Liver (tissue), 9 donors: ENCODE data around the gene ARPC1A. TPM values are rescaled to one million over a fixed set of nuclear protein-coding genes. Genes with fewer than 3 reads are reported as not detected.
"Not testable (repeated sequence)": the region's sequence is repeated elsewhere in the genome, so short reads cannot be mapped to it uniquely, and the experiment has no call there.

Experiments
- DNase-seq: peaks from one replicate; pipeline ENCODE4 v3.0.0-alpha.2; 2017; ENCODE audit warnings: low spot score
- H3K27ac ChIP-seq, 2 donors: one replicate each; pipeline ENCODE4 v1.7.0; 2013; ENCODE audit warnings: inconsistent platforms in 2 of 2, low read length in 2 of 2, control low read depth in 1 of 2, low read depth in 1 of 2, mild to moderate bottlenecking in 1 of 2
- H3K27me3 ChIP-seq, 4 donors: one replicate each; pipeline versions ENCODE4 v1.6.1 to v1.7.0; 2013; ENCODE audit warnings: low read length in 3 of 4, inconsistent platforms in 1 of 4, mild to moderate bottlenecking in 1 of 4, moderate library complexity in 1 of 4; ENCODE audit not compliant: control insufficient read depth in 4 of 4, insufficient read depth in 4 of 4
- H3K36me3 ChIP-seq, 4 donors: one replicate each; pipeline versions ENCODE4 v1.6.1 to v1.7.0; 2013; ENCODE audit warnings: low read length in 3 of 4, mild to moderate bottlenecking in 3 of 4, low read depth in 1 of 4, moderate library complexity in 1 of 4; ENCODE audit not compliant: control insufficient read depth in 4 of 4, insufficient read depth in 3 of 4
- H3K4me1 ChIP-seq, 4 donors: one replicate each; pipeline versions ENCODE4 v1.6.1 to v1.7.0; 2013; ENCODE audit warnings: low read length in 3 of 4, mild to moderate bottlenecking in 3 of 4, moderate library complexity in 1 of 4; ENCODE audit not compliant: control insufficient read depth in 4 of 4, insufficient read depth in 4 of 4
- H3K4me3 ChIP-seq, 3 donors: one replicate each; pipeline versions ENCODE4 v1.6.1 to v1.7.0; 2013; ENCODE audit warnings: low read length in 3 of 3, control low read depth in 1 of 3, low read depth in 1 of 3, mild to moderate bottlenecking in 1 of 3
- H3K9ac ChIP-seq, 2 donors: one replicate each; pipeline ENCODE4 v1.7.0; 2013; ENCODE audit warnings: low read length in 2 of 2, mild to moderate bottlenecking in 2 of 2, moderate library complexity in 2 of 2, control low read depth in 1 of 2, low read depth in 1 of 2
- H3K9me3 ChIP-seq, 4 donors: one replicate each; pipeline versions ENCODE4 v1.6.1 to v1.7.0; 2013; ENCODE audit warnings: low read length in 3 of 4; ENCODE audit not compliant: control insufficient read depth in 4 of 4
- ATF3 ChIP-seq: IDR thresholded peaks from 2 replicates; pipeline ENCODE4 v1.6.1; 2016; ENCODE audit warnings: antibody characterized with exemption
- CTCF ChIP-seq: fragments of 150-350 bp; IDR thresholded peaks from 2 replicates; pipeline ENCODE4 v1.5.1; 2017; ENCODE audit warnings: improper control_type of control experiment, low read depth, low read length; ENCODE audit not compliant: missing input control
- FOXA2 ChIP-seq: IDR thresholded peaks from 2 replicates; pipeline ENCODE4 v1.6.1; 2016; ENCODE audit warnings: antibody characterized with exemption
- GABPA ChIP-seq, 2 donors: IDR thresholded peaks in 1 of 2; conservative IDR thresholded peaks in 1 of 2; 2 replicates each; pipeline ENCODE4 v1.6.1; 2016; ENCODE audit warnings: antibody characterized with exemption in 2 of 2, mild to moderate bottlenecking in 1 of 2, moderate library complexity in 1 of 2
- HNF4A ChIP-seq, 2 donors: conservative IDR thresholded peaks; 2 replicates each; pipeline ENCODE4 v1.6.1; 2016; ENCODE audit warnings: antibody characterized with exemption in 2 of 2, mild to moderate bottlenecking in 2 of 2
- HNF4G ChIP-seq: IDR thresholded peaks from 2 replicates; pipeline ENCODE4 v1.6.1; 2016; ENCODE audit warnings: antibody characterized with exemption
- NR2F2 ChIP-seq: IDR thresholded peaks from 2 replicates; pipeline ENCODE4 v1.6.1; 2016; ENCODE audit warnings: antibody characterized with exemption
- RAD21 ChIP-seq, 2 donors: IDR thresholded peaks; 2 replicates each; pipeline ENCODE4 v1.6.1; 2016; ENCODE audit warnings: antibody characterized with exemption in 2 of 2, mild to moderate bottlenecking in 2 of 2
- RXRA ChIP-seq, 2 donors: IDR thresholded peaks; 2 replicates each; pipeline ENCODE4 v1.6.1; 2017 to 2018; ENCODE audit warnings: antibody characterized with exemption in 2 of 2, mild to moderate bottlenecking in 1 of 2
- SP1 ChIP-seq: IDR thresholded peaks from 2 replicates; pipeline ENCODE4 v1.6.1; 2018; ENCODE audit warnings: antibody characterized with exemption, mild to moderate bottlenecking
- TAF1 ChIP-seq: conservative IDR thresholded peaks from 2 replicates; pipeline ENCODE4 v1.6.1; 2016; ENCODE audit warnings: antibody characterized with exemption, mild to moderate bottlenecking
- YY1 ChIP-seq: IDR thresholded peaks from 2 replicates; pipeline ENCODE4 v1.6.1; 2016; ENCODE audit warnings: antibody characterized with exemption, mild to moderate bottlenecking
- WGBS: extraction: QIAGEN DNeasy Blood & Tissue Kit; methylation state at CpG from one replicate; pipeline ENCODE4 v1.1.7; 2013; 5-methylcytosine and 5-hydroxymethylcytosine counted together
- polyA plus RNA-seq, 2 donors: library from polyadenylated mRNA; stranded (reverse) in 1 of 2; unstranded in 1 of 2; fragments of 200-250 nt in 1 of 2; fragments of >200 nt in 1 of 2; fragmentation: Nextera tagmentation in 1 of 2; extraction: Ambion mirVana in 1 of 2; gene quantifications; one replicate each; pipeline versions ENCODE4 v1.2.1 to v1.2.3, GENCODE V29; 2013 to 2015
- total RNA-seq, 2 donors: library from RNA; depleted of rRNA; stranded (reverse); fragments of >200 nt; gene quantifications; one replicate each; pipeline ENCODE4 v1.2.3, GENCODE V29; 2014
- TF ChIP-seq, protein P1 (sequence below): IDR thresholded peaks from 2 replicates; pipeline ENCODE4 v1.6.1; 2016; ENCODE audit warnings: antibody characterized with exemption, mild to moderate bottlenecking
- TF ChIP-seq, protein P2 (sequence below): IDR thresholded peaks from 2 replicates; pipeline ENCODE4 v1.6.1; 2016; ENCODE audit warnings: antibody characterized with exemption
- TF ChIP-seq, protein P3 (sequence below): IDR thresholded peaks from 2 replicates; pipeline ENCODE4 v1.6.1; 2016; ENCODE audit warnings: antibody characterized with exemption
- donor health status: healthy.
- donor health status: healthy.
- donor health status: healthy.
- donor health status: healthy.
- donor health status: healthy.

The ARPC1A gene
- total and polyA plus RNA-seq, 4 donors = 46.7 to 84.0 (median 60.8) TPM

DNA sequence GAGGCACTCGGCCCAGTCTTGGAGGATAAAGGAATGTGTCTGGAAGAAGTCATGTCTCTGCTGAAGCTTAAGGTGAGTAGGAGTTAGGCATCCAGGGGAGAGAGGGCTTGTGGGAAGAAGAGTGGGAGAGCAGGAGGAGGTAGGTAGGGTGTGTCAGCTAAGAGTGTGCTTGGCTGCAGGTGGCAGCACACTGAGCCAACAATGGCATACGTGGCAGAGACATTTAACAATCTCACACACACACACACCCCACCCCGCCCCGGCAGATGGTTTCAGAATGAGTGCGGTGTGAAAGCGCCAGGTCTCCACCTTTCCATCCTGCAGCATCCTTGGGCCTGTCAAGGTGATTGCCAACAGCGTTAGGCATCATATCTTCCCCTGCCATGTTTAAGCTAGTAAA is 11.2 kb upstream of the ARPC1A start:
- peaks cover 0 to 5% (median 2%) of the 10 kb centered on the region in 4 donors for H3K4me1 ChIP-seq
- TF ChIP-seq ATF3 = no peak
- no peak for TF ChIP-seq TAF1
- TF ChIP-seq SP1 = no peak
- TF ChIP-seq YY1 = no peak
- no peak for TF ChIP-seq NR2F2
- no peak for TF ChIP-seq RXRA (IDR thresholded peaks at IDR 0.05)
- no peak for TF ChIP-seq GABPA (IDR thresholded peaks at IDR 0.05 in 1 of 2, conservative IDR thresholded peaks at IDR 0.05 in 1 of 2)
- no peak for TF ChIP-seq HNF4A (conservative IDR thresholded peaks at IDR 0.05)
- no peak for TF ChIP-seq HNF4G
- TF ChIP-seq FOXA2 = no peak
- TF ChIP-seq CTCF = no peak
- no peak for TF ChIP-seq RAD21 (IDR thresholded peaks at IDR 0.05)
- TF ChIP-seq, protein P1, sequence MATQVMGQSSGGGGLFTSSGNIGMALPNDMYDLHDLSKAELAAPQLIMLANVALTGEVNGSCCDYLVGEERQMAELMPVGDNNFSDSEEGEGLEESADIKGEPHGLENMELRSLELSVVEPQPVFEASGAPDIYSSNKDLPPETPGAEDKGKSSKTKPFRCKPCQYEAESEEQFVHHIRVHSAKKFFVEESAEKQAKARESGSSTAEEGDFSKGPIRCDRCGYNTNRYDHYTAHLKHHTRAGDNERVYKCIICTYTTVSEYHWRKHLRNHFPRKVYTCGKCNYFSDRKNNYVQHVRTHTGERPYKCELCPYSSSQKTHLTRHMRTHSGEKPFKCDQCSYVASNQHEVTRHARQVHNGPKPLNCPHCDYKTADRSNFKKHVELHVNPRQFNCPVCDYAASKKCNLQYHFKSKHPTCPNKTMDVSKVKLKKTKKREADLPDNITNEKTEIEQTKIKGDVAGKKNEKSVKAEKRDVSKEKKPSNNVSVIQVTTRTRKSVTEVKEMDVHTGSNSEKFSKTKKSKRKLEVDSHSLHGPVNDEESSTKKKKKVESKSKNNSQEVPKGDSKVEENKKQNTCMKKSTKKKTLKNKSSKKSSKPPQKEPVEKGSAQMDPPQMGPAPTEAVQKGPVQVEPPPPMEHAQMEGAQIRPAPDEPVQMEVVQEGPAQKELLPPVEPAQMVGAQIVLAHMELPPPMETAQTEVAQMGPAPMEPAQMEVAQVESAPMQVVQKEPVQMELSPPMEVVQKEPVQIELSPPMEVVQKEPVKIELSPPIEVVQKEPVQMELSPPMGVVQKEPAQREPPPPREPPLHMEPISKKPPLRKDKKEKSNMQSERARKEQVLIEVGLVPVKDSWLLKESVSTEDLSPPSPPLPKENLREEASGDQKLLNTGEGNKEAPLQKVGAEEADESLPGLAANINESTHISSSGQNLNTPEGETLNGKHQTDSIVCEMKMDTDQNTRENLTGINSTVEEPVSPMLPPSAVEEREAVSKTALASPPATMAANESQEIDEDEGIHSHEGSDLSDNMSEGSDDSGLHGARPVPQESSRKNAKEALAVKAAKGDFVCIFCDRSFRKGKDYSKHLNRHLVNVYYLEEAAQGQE = no peak
- H3K4me3 ChIP-seq = no peak overlapping the region
- H3K9me3 ChIP-seq = peaks cover 0 to 4% (median 0%) of the 10 kb centered on the region in 4 donors
- H3K27ac ChIP-seq = no peak overlapping the region
- no peak overlapping the region for H3K9ac ChIP-seq
- H3K27me3 ChIP-seq = no peaks in the 10 kb centered on the region
- DNase-seq = no peak
- WGBS = 83% methylated on average over 7 of the region's 7 CpGs
- no peaks in the 10 kb centered on the region for H3K36me3 ChIP-seq

DNA sequence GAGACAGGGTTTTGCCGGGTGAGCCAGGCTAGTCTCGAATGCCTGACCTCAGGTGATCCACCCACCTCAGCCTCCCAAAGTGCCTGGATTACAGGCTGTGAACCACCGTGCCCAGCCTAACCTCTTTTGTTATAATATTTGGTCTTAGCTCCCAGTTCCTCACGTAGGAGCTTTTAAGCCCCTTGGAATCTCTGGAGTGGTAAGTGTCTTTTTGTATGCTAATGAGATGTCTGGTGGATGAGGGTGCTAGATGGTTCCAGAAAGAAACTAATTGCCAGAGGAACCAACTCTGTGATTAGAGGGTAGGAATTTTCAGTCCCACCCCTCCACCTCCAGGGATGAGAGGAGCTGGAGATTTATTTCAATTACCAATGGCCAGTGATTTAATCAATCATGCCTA is 5.3 kb upstream of the ARPC1A start:
- no peaks in the 10 kb centered on the region for H3K36me3 ChIP-seq
- H3K27me3 ChIP-seq = no peaks in the 10 kb centered on the region
- H3K9ac ChIP-seq = no peak overlapping the region
- TF ChIP-seq, protein P2, sequence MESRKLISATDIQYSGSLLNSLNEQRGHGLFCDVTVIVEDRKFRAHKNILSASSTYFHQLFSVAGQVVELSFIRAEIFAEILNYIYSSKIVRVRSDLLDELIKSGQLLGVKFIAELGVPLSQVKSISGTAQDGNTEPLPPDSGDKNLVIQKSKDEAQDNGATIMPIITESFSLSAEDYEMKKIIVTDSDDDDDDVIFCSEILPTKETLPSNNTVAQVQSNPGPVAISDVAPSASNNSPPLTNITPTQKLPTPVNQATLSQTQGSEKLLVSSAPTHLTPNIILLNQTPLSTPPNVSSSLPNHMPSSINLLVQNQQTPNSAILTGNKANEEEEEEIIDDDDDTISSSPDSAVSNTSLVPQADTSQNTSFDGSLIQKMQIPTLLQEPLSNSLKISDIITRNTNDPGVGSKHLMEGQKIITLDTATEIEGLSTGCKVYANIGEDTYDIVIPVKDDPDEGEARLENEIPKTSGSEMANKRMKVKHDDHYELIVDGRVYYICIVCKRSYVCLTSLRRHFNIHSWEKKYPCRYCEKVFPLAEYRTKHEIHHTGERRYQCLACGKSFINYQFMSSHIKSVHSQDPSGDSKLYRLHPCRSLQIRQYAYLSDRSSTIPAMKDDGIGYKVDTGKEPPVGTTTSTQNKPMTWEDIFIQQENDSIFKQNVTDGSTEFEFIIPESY = no peak
- TF ChIP-seq CTCF = no peak
- TF ChIP-seq FOXA2 = no peak
- no peak for TF ChIP-seq HNF4G
- TF ChIP-seq, protein P3, sequence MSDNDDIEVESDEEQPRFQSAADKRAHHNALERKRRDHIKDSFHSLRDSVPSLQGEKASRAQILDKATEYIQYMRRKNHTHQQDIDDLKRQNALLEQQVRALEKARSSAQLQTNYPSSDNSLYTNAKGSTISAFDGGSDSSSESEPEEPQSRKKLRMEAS = no peak
- no peak for TF ChIP-seq RXRA (IDR thresholded peaks at IDR 0.05)
- peaks cover 6 to 7% (median 7%) of the 10 kb centered on the region in 4 donors for H3K4me1 ChIP-seq
- no peaks in the 10 kb centered on the region for H3K9me3 ChIP-seq
- 71% methylated on average over 4 of the region's 4 CpGs for WGBS
- no peak overlapping the region for H3K27ac ChIP-seq
- H3K4me3 ChIP-seq = no peak overlapping the region
- DNase-seq = no peak

DNA sequence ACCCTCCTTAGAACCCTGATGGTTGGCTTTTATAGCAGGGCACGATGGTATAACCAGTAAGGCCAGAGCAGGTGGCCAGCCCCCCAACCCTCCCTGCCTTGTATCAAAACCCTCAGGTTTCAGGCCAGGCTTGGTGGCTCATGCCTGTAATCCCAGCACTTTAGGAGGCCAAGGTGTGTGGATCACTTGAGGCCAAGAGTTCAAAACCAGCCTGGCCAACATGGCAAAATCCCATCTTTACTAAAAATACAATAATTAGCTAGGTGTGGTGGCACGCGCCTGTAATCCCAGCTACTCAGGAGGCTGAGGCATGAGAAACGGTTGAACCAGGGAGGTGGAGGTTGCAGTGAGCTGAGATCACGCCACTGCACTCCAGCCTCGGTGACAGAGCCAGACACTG is 3.0 kb upstream of the ARPC1A start:
- H3K27ac ChIP-seq, H3K9me3 ChIP-seq: not testable (repeated sequence)
- 95% methylated on average over 6 of the region's 6 CpGs for WGBS

More for the DNA sequence above, 3.0 kb upstream of the ARPC1A start:
- not testable (repeated sequence) for DNase-seq, H3K27me3 ChIP-seq, H3K9ac ChIP-seq, H3K36me3 ChIP-seq, H3K4me3 ChIP-seq
- H3K4me1 ChIP-seq = peaks cover 10 to 23% (median 19%) of the 10 kb centered on the region in 4 donors
